ENCODE results near the gene ACSM3. TPM values are rescaled to one million over a fixed set of nuclear protein-coding genes. Genes with fewer than 3 reads are reported as not detected.

Gene ACSM3
- total and polyA plus RNA-seq, 9 of the 15 experiments (the other 6 are each of a cell fraction or from before 2014, with no cell fraction given): 112 to 420 (median 182) TPM

GRCh38 chr16:20747030-20747816, 16.6 kb upstream of the ACSM3 start (continued):
- TF ChIP-seq ZNF518B (CRISPR knock-in tag; IDR thresholded peaks at IDR 0.05) (no peak), NR4A1 (CRISPR knock-in tag; IDR thresholded peaks at IDR 0.05) (no peak), NR4A1 (tag; IDR thresholded peaks at IDR 0.05) (peak; percentile 73; the same call in 1 of the 2 replicates), E2F5 (CRISPR knock-in tag; IDR thresholded peaks at IDR 0.05) (no peak), TAF7 (tag; IDR thresholded peaks at IDR 0.05) (no peak), ZNF586 (CRISPR knock-in tag; conservative IDR thresholded peaks at IDR 0.05) (no peak), XRCC3 (IDR thresholded peaks at IDR 0.05) (no peak; the same call in none of the 2 replicates), SPI1 (IDR thresholded peaks at IDR 0.05; ENCODE audit: borderline replicate concordance, low read depth, low read length) (no peak), ETV5 (CRISPR knock-in tag; IDR thresholded peaks at IDR 0.05; ENCODE audit: low read depth) (peak; percentile 75), AFF1 (IDR thresholded peaks at IDR 0.05; ENCODE audit: low read depth in 1 of 2, partially characterized antibody in 2 of 2) (peak; percentile 25 to 72)

Measured in K562 (cell line).